Smooth muscle cell (in vitro differentiated cells): ENCODE measurements around the gene RS1. TPM values are rescaled to one million over a fixed set of nuclear protein-coding genes. Genes with fewer than 3 reads are reported as not detected.

Experiments used
- DNase-seq: peaks from one replicate; lab custom pipeline; 2025; ENCODE audit not compliant: unreplicated experiment; lab: John Stamatoyannopoulos, UW
- H2AFZ ChIP-seq: fragments of 200-600 bp; sonication (generic); 2 replicates; pipeline ENCODE4 v1.6.0; 2016; ENCODE audit warnings: antibody characterized with exemption, low read depth, mild to moderate bottlenecking
- H3F3A ChIP-seq: fragments of 200-600 bp; sonication (generic); 2 replicates; pipeline ENCODE4 v1.6.0; 2017; ENCODE audit warnings: antibody characterized with exemption, low read depth
- H3K27ac ChIP-seq: fragments of 200-600 bp; sonication (generic); 2 replicates; pipeline ENCODE4 v1.5.1; 2016; ENCODE audit warnings: low read depth, mild to moderate bottlenecking
- H3K27me3 ChIP-seq: fragments of 200-600 bp; sonication (generic); 2 replicates; pipeline ENCODE4 v1.6.1; 2016; ENCODE audit warnings: low read depth, mild to moderate bottlenecking
- H3K36me3 ChIP-seq: fragments of 200-600 bp; sonication (generic); 2 replicates; pipeline ENCODE4 v1.5.1; 2016; ENCODE audit warnings: low read depth
- H3K4me1 ChIP-seq: fragments of 200-600 bp; sonication (generic); 2 replicates; pipeline ENCODE4 v1.5.1; 2016; ENCODE audit warnings: low read depth
- H3K4me2 ChIP-seq: fragments of 200-600 bp; sonication (generic); 2 replicates; pipeline ENCODE4 v1.6.0; 2016; ENCODE audit warnings: mild to moderate bottlenecking
- H3K4me3 ChIP-seq: fragments of 200-600 bp; sonication (generic); 2 replicates; pipeline ENCODE4 v1.5.1; 2016; ENCODE audit warnings: mild to moderate bottlenecking
- H3K79me2 ChIP-seq: fragments of 200-600 bp; sonication (generic); 2 replicates; pipeline ENCODE4 v1.6.0; 2016; ENCODE audit warnings: low read depth, mild to moderate bottlenecking
- H3K9ac ChIP-seq: fragments of 200-600 bp; sonication (generic); 2 replicates; pipeline ENCODE4 v1.6.0; 2016; ENCODE audit warnings: low read depth
- H3K9me3 ChIP-seq: fragments of 200-600 bp; sonication (generic); replicated peaks from 2 replicates; pipeline ENCODE4 v1.5.1; 2016; ENCODE audit warnings: low read depth
- H4K20me1 ChIP-seq: fragments of 200-600 bp; sonication (generic); 2 replicates; pipeline ENCODE4 v1.6.0; 2016; ENCODE audit warnings: low read depth
- WGBS: methylation state at CpG from one replicate; pipeline ENCODE4 v1.1.7; 2016; ENCODE audit warnings: low lambda C conversion rate; 5-methylcytosine and 5-hydroxymethylcytosine counted together
- polyA plus RNA-seq: library from polyadenylated mRNA; unstranded; fragments of >200 nt; fragmentation: Nextera tagmentation; extraction: Ambion mirVana; gene quantifications from 2 replicates; pipeline ENCODE4 v1.2.1, GENCODE V29; 2016
- total RNA-seq: library from RNA; depleted of rRNA; stranded (reverse); fragments of >200 nt; gene quantifications from 2 replicates; pipeline ENCODE4 v1.2.3, GENCODE V29; 2014
- TF ChIP-seq, protein P1 (sequence below): fragments of 200-600 bp; sonication (generic); IDR thresholded peaks from 2 replicates; pipeline ENCODE4 v1.5.1; 2017; ENCODE audit warnings: borderline replicate concordance, mild to moderate bottlenecking, antibody characterized with exemption; ENCODE audit not compliant: insufficient read depth, poor library complexity, severe bottlenecking

Gene RS1
- total and polyA plus RNA-seq, 2 experiments from 2014 or later = not detected

GRCh38 chrX:18677161-18677869 lies 5.4 kb upstream of the RS1 start:
- no peak overlapping the region for H3K4me3 ChIP-seq
- no peaks in the 10 kb centered on the region for H3F3A ChIP-seq
- H3K79me2 ChIP-seq = no peaks in the 10 kb centered on the region
- no peak overlapping the region for H3K9ac ChIP-seq
- no peak overlapping the region for H3K27ac ChIP-seq
- H3K4me1 ChIP-seq = no peaks in the 10 kb centered on the region
- no peaks in the 10 kb centered on the region for H3K36me3 ChIP-seq
- TF ChIP-seq, protein P1, sequence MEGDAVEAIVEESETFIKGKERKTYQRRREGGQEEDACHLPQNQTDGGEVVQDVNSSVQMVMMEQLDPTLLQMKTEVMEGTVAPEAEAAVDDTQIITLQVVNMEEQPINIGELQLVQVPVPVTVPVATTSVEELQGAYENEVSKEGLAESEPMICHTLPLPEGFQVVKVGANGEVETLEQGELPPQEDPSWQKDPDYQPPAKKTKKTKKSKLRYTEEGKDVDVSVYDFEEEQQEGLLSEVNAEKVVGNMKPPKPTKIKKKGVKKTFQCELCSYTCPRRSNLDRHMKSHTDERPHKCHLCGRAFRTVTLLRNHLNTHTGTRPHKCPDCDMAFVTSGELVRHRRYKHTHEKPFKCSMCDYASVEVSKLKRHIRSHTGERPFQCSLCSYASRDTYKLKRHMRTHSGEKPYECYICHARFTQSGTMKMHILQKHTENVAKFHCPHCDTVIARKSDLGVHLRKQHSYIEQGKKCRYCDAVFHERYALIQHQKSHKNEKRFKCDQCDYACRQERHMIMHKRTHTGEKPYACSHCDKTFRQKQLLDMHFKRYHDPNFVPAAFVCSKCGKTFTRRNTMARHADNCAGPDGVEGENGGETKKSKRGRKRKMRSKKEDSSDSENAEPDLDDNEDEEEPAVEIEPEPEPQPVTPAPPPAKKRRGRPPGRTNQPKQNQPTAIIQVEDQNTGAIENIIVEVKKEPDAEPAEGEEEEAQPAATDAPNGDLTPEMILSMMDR = no peak
- DNase-seq = no peak
- 85% methylated on average over 17 of the region's 17 CpGs for WGBS
- H3K27me3 ChIP-seq = no peaks in the 10 kb centered on the region
- no peaks in the 10 kb centered on the region for H4K20me1 ChIP-seq
- no peak overlapping the region for H3K4me2 ChIP-seq
- no peak overlapping the region for H2AFZ ChIP-seq
- H3K9me3 ChIP-seq = no peaks in the 10 kb centered on the region

- Histone ChIP-seq H3K9me3 (no peaks in the 10 kb centered on the region), H3K9ac (no peak overlapping the region), H3K27ac (no peak overlapping the region), H3F3A (no peaks in the 10 kb centered on the region), H3K79me2 (no peaks in the 10 kb centered on the region), H3K4me1 (no peaks in the 10 kb centered on the region), H3K4me2 (no peak overlapping the region), H4K20me1 (no peaks in the 10 kb centered on the region), H3K4me3 (no peak overlapping the region), H2AFZ (no peak overlapping the region), H3K36me3 (no peaks in the 10 kb centered on the region), H3K27me3 (no peaks in the 10 kb centered on the region)
- TF ChIP-seq, protein P1 = peak; percentile 24
- 56% methylated on average over 11 of the region's 11 CpGs for WGBS
- no peak for DNase-seq
These were observed 4.6 kb upstream of the RS1 start for GRCh38 chrX:18676470-18676869.

GRCh38 chrX:18676050-18676449 lies 4.1 kb upstream of the RS1 start:
- no peaks in the 10 kb centered on the region for H3K9me3 ChIP-seq
- no peak overlapping the region for H3K4me3 ChIP-seq
- no peak overlapping the region for H3K27ac ChIP-seq
- H3K36me3 ChIP-seq = no peaks in the 10 kb centered on the region
- H3K9ac ChIP-seq = no peak overlapping the region
- H3K4me1 ChIP-seq = no peaks in the 10 kb centered on the region
- H4K20me1 ChIP-seq = no peaks in the 10 kb centered on the region
- H2AFZ ChIP-seq = no peak overlapping the region
- H3K27me3 ChIP-seq = no peaks in the 10 kb centered on the region
- TF ChIP-seq, protein P1 = no peak
- no peaks in the 10 kb centered on the region for H3K79me2 ChIP-seq
- 80% methylated on average over 10 of the region's 10 CpGs for WGBS
- H3K4me2 ChIP-seq = no peak overlapping the region
- no peak for DNase-seq
- no peaks in the 10 kb centered on the region for H3F3A ChIP-seq
